Measurements from ENCODE around the gene MPPED2. TPM values are rescaled to one million over a fixed set of nuclear protein-coding genes. Genes with fewer than 3 reads are reported as not detected.
"Not testable (repeated sequence)": the region's sequence is repeated elsewhere in the genome, so short reads cannot be mapped to it uniquely, and the experiment has no call there.

Gene MPPED2
- total RNA-seq, 1 experiment from 2014 or later = not detected

DNA sequence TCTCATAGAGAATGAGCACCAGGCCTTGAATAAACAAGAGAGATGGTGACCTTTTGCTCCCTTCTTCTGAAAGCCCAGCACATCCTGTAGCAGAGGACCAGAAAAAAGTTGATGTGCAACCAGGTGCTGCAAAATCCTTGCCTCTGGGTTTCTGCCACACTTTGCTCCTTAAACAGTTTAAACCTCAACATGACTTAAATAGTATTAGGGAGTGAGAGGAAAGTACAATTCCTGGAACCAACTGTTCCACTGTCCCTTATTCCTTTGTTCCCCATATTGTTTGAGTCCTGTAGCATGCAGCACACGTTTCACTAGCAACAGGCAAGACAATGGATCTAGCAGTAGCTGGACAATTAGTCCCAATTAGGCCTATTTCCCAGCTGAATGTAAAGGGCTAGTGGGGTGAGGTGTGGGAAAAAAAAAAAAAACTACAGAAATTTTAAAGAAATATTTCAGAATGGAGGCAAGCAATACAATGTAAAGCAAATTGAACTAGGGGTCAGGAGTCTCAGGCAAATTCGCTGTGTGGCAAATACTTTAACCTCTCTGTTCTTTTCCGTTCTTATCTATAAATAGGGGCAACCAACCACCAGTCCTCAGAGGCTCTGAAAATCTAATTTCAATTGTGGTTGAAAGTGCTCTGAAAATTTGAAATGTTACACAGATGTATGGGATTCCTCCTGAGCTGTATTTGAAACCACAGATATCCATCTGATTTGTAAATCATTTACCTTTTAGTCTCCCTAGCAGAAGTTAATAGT lies 6.6 kb downstream of the MPPED2 start:
- no peak for DNase-seq (ENCODE audit: low read depth)

- DNase-seq (ENCODE audit: low read depth) = no peak
Measured at GRCh38 chr11:30578406-30578805, 7.7 kb downstream of the MPPED2 start.

DNA sequence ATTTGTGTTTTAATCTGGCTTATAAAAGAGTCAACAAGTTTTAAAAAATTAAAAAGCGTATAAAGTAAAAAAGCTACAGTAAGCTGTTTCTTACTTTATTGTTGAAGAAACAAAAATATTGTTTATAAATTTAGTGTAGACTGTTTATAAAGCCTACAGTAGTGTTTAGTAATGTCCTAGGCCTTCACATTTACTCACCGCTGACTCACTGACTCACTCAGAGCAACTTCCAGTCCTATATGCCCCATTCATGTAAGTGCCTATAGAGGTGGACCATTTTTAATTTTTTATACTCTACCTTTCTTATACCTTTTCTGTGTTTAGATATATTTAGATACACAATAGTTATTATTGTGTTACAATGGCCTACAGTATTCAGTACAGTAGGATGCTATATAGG lies 12.2 kb downstream of the MPPED2 start:
- peak; percentile 15 for DNase-seq (ENCODE audit: low read depth)

GRCh38 chr11:30568931-30569330 lies 17.2 kb downstream of the MPPED2 start:
- DNase-seq (ENCODE audit: low read depth) = no peak

- DNase-seq (ENCODE audit: low read depth) = no peak
Measured at GRCh38 chr11:30567644-30568043, 18.5 kb downstream of the MPPED2 start.

GRCh38 chr11:30567120-30567519 lies 19.0 kb downstream of the MPPED2 start:
- no peak for DNase-seq (ENCODE audit: low read depth)

- no peak for DNase-seq (ENCODE audit: low read depth)
Measured at GRCh38 chr11:30566482-30566881, 19.7 kb downstream of the MPPED2 start.

GRCh38 chr11:30565027-30565426 lies 21.1 kb downstream of the MPPED2 start:
- DNase-seq (ENCODE audit: low read depth) = no peak

- DNase-seq (ENCODE audit: low read depth) = no peak
Measured at GRCh38 chr11:30561691-30562415, 24.3 kb downstream of the MPPED2 start.

DNA sequence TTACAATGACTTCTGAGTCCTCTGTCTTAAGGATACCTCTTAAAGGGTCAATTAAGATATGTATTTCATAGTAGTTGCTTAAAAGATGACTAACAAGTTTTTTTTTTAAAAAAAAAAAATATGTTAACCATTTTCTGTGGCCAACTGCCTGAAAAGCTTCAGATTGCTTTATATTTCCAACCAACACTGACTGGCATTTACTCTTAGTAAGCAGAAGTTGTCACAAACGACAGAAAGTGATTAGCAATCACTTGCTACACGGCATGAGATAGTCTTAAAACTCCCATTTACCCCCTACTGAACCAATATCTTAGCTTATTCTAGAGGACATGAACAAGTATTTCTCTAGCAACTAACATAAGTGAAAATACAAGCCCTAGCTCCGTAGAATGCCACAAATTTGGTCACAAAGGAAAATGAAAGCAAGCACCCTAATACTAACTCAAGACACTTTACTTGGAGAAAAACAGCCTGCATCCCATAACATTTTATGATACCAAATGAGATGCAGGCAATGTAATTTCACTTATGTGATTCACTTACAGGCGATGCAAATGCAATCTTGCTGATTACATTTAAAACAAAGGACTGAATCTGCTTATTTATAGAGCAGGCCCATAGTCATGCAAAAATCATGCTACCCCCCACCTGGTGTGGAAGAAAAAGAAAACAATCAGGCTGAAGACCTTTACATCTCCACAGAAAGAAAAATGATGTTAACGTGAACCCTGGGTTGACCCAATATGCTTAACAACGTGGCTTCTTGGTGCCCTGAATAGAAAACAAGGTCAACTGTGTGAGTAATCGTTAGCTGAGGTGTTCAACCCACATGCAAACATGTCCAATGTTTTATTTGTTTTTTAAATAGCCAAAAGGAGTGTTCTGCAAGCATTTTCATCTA lies 25.7 kb downstream of the MPPED2 start:
- DNase-seq (ENCODE audit: low read depth) = no peak

DNA sequence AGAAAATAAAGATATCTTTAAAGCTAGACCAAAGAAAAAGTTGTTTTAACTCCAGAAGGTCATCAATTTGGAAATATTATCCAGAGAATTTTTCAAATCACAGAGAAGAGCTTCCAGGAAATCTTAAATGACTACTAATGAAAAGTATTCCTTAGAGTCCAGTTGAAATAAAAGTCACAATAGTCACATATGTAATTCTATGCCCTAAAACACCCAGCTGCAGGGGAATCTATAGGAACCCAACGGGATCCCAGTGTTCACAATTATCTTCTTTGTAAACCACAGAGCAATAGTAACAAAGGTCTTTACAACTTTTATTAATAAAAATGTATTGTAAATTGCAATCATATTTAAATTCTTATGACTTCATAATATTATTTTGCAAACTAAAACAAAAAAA lies 27.1 kb downstream of the MPPED2 start:
- no peak for DNase-seq (ENCODE audit: low read depth)

- not testable (repeated sequence) for DNase-seq (ENCODE audit: low read depth)
Measured at GRCh38 chr11:30554587-30554986, 31.6 kb downstream of the MPPED2 start.

GRCh38 chr11:30553521-30554110 lies 32.5 kb downstream of the MPPED2 start:
- DNase-seq (ENCODE audit: low read depth) = no peak

DNA sequence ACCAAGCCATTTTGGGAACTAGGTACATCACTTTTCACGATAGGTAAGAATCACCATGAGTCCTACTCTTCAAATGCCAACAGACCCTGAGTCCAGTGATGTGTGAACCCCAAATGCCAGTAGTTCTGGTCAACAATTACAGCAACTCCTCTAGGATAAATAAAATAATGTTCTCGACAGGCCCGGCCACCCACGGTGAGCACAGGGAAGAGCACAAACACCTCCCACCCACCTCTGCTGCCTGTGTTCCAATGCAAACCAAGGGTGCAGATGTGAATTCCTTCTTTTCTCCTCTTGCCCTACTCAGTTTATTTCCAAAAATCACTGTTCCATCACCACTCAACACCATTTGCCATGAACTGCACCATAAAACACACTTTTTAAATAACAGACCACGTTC lies 33.3 kb downstream of the MPPED2 start:
- no peak for DNase-seq (ENCODE audit: low read depth)

GRCh38 chr11:30550022-30550542 lies 36.1 kb downstream of the MPPED2 start:
- DNase-seq (ENCODE audit: low read depth) = no peak

DNA sequence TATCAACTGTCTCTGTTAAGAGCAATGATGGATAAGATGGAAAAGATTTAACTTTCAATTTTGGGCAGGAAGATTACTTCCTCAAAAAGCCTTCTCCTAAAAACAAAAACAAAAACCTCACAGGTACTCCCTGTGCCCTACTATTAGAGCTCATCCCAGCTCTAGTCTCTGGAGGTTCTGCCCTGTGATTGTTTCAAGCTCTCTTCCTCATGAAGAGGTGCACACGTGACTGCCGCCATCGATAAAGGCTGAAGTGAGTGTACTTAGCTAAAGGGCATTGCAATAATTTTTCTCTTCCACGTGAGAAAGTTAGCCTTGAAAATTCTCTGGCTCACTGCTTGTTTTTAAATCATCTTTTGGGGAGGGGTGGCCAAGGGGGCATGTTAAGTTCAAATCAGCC lies 36.6 kb downstream of the MPPED2 start:
- no peak for DNase-seq (ENCODE audit: low read depth)

- no peak for DNase-seq (ENCODE audit: low read depth)
Measured at GRCh38 chr11:30546334-30546733, 39.8 kb downstream of the MPPED2 start.

GRCh38 chr11:30545507-30545906 lies 40.6 kb downstream of the MPPED2 start:
- no peak for DNase-seq (ENCODE audit: low read depth)

GRCh38 chr11:30543066-30543465 lies 43.1 kb downstream of the MPPED2 start:
- DNase-seq (ENCODE audit: low read depth) = no peak

- DNase-seq (ENCODE audit: low read depth) = no peak
Measured at GRCh38 chr11:30540781-30541180, 45.4 kb downstream of the MPPED2 start.

DNA sequence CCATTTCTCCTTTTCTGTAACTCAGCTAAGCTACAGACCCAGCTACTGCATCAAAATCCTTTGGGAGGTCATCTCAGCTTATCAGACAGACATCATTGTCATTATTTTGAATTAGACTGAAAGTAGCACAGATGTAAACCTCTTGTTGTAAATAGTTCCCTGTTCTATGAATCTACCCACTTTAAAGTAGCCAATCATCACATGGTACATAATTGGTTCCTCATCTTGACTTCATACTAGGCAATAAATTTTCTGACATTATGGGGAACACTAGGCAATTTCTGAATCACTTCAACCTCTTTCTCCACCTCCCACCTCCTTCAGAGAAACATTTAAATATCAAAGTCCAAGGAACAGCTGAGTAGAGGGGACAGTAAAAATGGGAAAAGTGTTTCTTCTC lies 47.9 kb downstream of the MPPED2 start:
- DNase-seq (ENCODE audit: low read depth) = no peak
